Common myeloid progenitor, CD34-positive (primary cell): ENCODE data around the gene ZBTB7C.

ENCODE experiments used
- CTCF ChIA-PET: fragments of 350-600 bp; sonication (Branson Sonifier 250); formaldehyde crosslinking; loops from one replicate; lab custom pipeline; 2021; ENCODE audit warnings: antibody characterized with exemption; lab: Charles Lee
- POLR2A ChIA-PET: fragments of 350-600 bp; sonication (Branson Sonifier 250); formaldehyde crosslinking; loops from one replicate; lab custom pipeline; 2021; ENCODE audit warnings: antibody characterized with exemption; lab: Charles Lee
- DNase-seq, 3 donors: peaks; one replicate each; pipeline versions ENCODE4 v3.0.0 to v3.0.0-alpha.2; 2013
- H3K27ac ChIP-seq, 2 experiments: 1 replicate in 1 of 2; 2 replicates in 1 of 2; pipeline ENCODE4 v1.7.0; 2013; ENCODE audit warnings: inconsistent platforms in 2 of 2, low read length in 2 of 2, mild to moderate bottlenecking in 2 of 2, low read depth in 1 of 2, moderate library complexity in 1 of 2; ENCODE audit not compliant: severe bottlenecking in 2 of 2, insufficient read depth in 1 of 2, poor library complexity in 1 of 2
- H3K27me3 ChIP-seq, 5 experiments: replicated peaks in 2 of 5; 1 replicate in 3 of 5; 2 replicates in 2 of 5; pipeline versions ENCODE4 v1.6.1 to v1.7.0; 2013; ENCODE audit warnings: low read length in 4 of 5, mild to moderate bottlenecking in 2 of 5, moderate library complexity in 2 of 5, inconsistent platforms in 1 of 5; ENCODE audit not compliant: insufficient read depth in 5 of 5, control insufficient read depth in 4 of 5
- H3K36me3 ChIP-seq, 4 experiments: 1 replicate in 2 of 4; 2 replicates in 2 of 4; pipeline versions ENCODE4 v1.6.1 to v1.7.0; 2013; ENCODE audit warnings: low read length in 3 of 4, control low read depth in 1 of 4, mild to moderate bottlenecking in 1 of 4; ENCODE audit not compliant: control insufficient read depth in 4 of 4, insufficient read depth in 4 of 4
- H3K4me1 ChIP-seq, 4 experiments: 1 replicate in 3 of 4; 2 replicates in 1 of 4; pipeline versions ENCODE4 v1.6.1 to v1.7.1; 2013; ENCODE audit warnings: low read length in 3 of 4, mild to moderate bottlenecking in 3 of 4, control low read depth in 1 of 4, inconsistent platforms in 1 of 4, moderate library complexity in 1 of 4; ENCODE audit not compliant: control insufficient read depth in 4 of 4, insufficient read depth in 4 of 4; ENCODE audit errors: control extremely low read depth in 1 of 4
- H3K4me3 ChIP-seq, 7 experiments: 1 replicate in 4 of 7; 2 replicates in 3 of 7; pipeline versions ENCODE4 v1.5.1 to v1.7.0; 2013; ENCODE audit warnings: mild to moderate bottlenecking in 7 of 7, low read length in 6 of 7, moderate library complexity in 6 of 7, inconsistent platforms in 2 of 7, low read depth in 2 of 7, control low read depth in 1 of 7; ENCODE audit not compliant: insufficient read depth in 4 of 7, control insufficient read depth in 1 of 7; ENCODE audit errors: extremely low read depth in 1 of 7
- H3K9me3 ChIP-seq, 5 experiments: 1 replicate in 4 of 5; 2 replicates in 1 of 5; pipeline versions ENCODE4 v1.6.1 to v1.7.1; 2013; ENCODE audit warnings: low read length in 4 of 5, mild to moderate bottlenecking in 2 of 5, inconsistent platforms in 1 of 5, low read depth in 1 of 5, moderate library complexity in 1 of 5; ENCODE audit not compliant: control insufficient read depth in 4 of 5, insufficient read depth in 2 of 5; ENCODE audit errors: control extremely low read depth in 1 of 5
- WGBS: methylation state at CpG from one replicate; pipeline ENCODE4 v1.1.5; 2013; ENCODE audit not compliant: insufficient coverage; 5-methylcytosine and 5-hydroxymethylcytosine counted together

ZBTB7C gene

DNA sequence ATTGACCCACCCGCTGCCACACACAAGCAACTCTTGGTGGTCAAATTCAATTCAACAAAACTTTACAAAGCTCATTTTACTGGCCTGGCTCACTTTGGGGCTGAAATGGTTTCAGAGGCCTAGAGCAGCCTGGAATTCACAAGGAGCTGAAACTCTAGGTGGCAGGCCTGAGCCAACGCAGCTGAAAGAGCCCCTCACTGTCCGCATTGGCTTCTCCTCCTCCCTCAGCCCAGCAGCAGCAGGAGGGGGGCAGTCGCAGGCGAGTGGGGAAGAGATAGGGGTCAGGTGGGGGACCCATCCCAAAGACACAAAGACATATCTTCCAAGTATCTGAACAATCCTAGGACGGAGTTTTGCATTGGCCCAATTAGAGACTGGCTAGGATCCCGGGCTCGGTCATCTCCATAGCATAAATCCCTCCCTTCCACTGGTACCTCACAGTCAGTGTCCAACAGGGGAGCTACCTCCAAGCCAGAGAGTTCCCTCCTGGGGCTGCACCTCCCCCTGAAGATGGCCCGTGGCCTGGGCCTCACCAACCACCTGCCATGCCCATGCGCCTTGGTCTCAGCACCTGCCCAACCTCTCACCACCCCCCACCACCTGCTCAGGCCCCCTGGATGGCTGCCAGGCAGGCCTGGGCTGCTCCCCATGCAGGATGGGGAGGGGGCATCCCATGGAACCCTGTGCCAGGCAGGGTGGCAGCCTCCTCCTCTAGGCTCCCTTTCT is 113.4 kb downstream of the ZBTB7C start:
- WGBS: 93% methylated on average over 6 of the region's 10 CpGs
- ChIA-PET CTCF (no interaction called here), POLR2A (no interaction called here)
- no peaks in the 10 kb centered on the region for H3K36me3 ChIP-seq
- no peak overlapping the region for H3K27ac ChIP-seq
- no peaks in the 10 kb centered on the region for H3K9me3 ChIP-seq
- no peak overlapping the region for H3K4me3 ChIP-seq
- DNase-seq: no peak
- peaks cover 0 to 4% (median 0%) of the 10 kb centered on the region in 5 experiments for H3K27me3 ChIP-seq
- H3K4me1 ChIP-seq: peaks cover 0 to 6% (median 3%) of the 10 kb centered on the region in 4 experiments

DNA sequence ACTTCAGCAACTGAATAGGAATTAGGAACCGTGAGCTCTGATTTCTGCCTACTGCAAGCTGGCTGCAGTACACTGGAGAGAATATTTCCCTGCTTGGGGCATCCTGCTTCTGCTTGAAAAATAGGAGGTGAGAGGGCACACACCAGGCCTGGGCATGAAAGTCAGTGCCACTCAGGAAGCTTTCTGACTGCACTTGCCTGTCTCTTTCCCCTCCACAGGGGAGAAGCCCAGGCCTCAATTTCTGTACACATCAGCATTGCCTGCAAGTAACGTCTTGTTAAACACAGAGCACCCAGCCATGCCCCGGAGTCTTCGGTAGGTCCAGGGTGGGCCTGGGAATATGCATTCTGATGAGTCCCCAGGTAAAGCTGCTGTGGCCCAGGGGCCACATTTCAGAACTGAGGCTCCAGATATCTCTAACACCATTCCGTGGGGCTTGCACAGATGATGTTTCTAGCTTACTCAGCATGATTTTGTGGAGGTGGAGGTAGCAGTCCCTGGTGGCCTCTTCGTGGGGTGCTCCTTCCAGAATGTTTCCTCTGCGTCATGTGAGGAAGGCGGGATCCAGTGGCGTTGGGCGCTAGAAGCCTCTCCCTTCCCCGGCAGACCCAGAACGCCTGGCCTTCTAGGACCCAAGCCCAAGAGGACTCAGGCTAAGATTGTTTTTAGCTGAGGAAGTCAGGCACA is 114.1 kb downstream of the ZBTB7C start:
- ChIA-PET POLR2A (interaction anchor here (0.6 kb wide), 1 partner anchor 15 kb away, joined by 3 read pairs; no protein-coding TSS in a partner anchor), CTCF (no interaction called here)
- H3K36me3 ChIP-seq: no peaks in the 10 kb centered on the region
- 97% methylated on average over 11 of the region's 12 CpGs for WGBS
- no peak for DNase-seq
- no peaks in the 10 kb centered on the region for H3K4me1 ChIP-seq
- H3K27ac ChIP-seq: no peak overlapping the region
- H3K27me3 ChIP-seq: peaks cover 0 to 4% (median 0%) of the 10 kb centered on the region in 5 experiments
- H3K9me3 ChIP-seq: no peaks in the 10 kb centered on the region
- no peak overlapping the region for H3K4me3 ChIP-seq

DNA sequence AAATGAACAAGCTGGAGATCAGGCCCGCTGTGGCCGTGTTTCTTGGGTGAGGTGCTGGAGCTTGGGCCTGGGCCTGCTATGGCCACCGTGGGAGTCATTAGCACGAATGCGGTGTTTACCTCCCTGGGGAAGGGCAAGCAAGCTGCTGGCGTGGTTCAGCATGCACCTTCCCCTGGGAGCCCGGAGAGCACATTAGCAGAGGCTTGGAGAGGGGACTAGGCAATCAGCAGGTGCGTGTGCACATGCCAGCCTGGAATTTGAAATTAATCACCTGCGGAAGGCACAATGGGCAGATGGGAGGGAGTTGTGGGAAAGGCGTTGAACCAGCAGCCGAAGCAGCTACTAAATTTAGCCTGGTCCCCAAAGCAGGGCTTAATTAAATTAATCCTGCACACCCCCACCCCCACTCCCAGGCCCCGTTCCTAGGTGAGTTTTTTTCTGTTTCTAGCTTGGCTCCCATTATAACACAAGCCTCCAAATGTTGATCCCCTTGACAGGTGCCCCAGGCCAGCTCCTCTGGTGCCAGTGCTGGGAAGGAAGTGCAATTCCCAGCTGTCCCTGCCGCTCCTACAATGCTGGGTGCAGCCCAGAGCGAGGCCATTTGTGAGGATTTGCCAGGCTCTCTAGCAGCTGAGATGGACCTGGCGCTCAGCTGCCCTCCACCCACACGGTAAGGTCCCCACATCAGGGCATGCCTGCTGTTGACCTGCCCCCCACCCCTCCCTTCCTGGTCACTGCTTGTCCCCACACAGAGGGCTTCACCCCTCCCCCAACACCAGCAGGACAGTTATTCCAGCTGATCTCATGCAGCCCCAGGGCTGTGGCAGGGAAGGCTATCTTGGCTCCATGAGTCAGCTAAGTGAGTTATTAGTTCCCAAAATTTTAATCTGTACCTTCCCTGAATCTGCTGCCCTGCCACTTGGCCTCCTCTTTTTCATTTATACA is 115.0 kb downstream of the ZBTB7C start:
- DNase-seq: no peak
- H3K27ac ChIP-seq: no peak overlapping the region
- CTCF ChIA-PET: no interaction called here
- peaks cover 0 to 4% (median 0%) of the 10 kb centered on the region in 5 experiments for H3K27me3 ChIP-seq
- H3K9me3 ChIP-seq: no peaks in the 10 kb centered on the region
- over 99% methylated on average over 12 of the region's 16 CpGs for WGBS
- H3K4me3 ChIP-seq: no peak overlapping the region
- POLR2A ChIA-PET: interaction anchor here (0.6 kb wide), 1 partner anchor 16 kb away, joined by 3 read pairs; no protein-coding TSS in a partner anchor
- H3K36me3 ChIP-seq: no peaks in the 10 kb centered on the region
- no peaks in the 10 kb centered on the region for H3K4me1 ChIP-seq

DNA sequence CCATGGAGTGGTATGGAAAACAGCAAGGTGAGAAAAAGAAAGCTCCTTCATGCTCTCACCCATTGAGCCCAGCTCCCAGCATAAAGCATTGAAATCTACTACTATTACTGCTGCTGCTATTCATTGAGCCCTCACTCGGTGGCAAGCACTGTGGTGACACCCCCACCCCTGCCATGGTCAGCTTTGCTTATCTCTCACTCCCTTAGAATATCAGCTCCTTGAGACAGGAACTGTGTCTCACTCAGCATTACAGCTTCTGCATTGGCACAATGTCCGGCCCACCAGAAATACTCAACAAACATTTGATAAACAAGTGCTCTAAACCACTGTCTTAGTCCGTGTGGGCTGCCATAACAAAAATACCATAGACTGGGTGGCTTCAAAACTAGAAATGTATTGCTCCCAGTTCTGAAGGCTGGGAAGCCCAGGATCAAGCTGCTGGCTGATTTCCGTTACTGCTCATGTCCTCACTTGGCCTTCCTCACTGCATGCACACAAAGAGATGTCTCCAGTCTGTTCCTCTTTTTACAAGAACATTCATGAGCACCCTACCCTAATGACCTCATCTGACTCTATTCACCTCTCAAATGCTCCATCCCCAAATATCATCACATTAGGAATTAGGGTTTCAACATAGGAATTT is 116.3 kb downstream of the ZBTB7C start:
- Histone ChIP-seq H3K9me3 (no peaks in the 10 kb centered on the region), H3K4me1 (no peaks in the 10 kb centered on the region), H3K36me3 (no peaks in the 10 kb centered on the region), H3K4me3 (no peak overlapping the region), H3K27me3 (peaks cover 0 to 4% (median 0%) of the 10 kb centered on the region in 5 experiments), H3K27ac (no peak overlapping the region)
- CTCF ChIA-PET: no interaction called here
- peak in 2 of 3 donors; percentile 11 to 32 for DNase-seq
- POLR2A ChIA-PET: no interaction called here
- 66% methylated on average over 4 of the region's 4 CpGs for WGBS

DNA sequence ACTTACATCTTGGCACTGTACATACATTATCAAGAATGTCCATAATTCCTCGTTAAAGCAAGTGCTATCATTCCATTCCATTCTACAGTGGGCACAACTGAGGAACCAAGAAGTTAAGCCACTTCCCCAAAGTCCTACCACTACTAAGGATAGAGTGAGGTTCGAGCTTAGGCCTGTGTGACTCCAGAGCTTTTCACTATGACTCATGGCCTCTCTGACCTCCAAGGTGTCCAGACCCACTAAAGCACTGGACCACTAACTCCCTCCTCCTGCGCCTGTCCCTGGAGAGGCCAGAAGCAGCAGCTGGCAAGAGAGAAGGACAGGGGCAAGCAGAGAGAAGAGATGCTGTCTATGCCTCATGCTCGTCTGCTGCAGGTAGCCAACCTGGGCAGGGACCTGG is 117.0 kb downstream of the ZBTB7C start:
- H3K4me1 ChIP-seq: no peaks in the 10 kb centered on the region
- no peak overlapping the region for H3K4me3 ChIP-seq
- POLR2A ChIA-PET: no interaction called here
- no peaks in the 10 kb centered on the region for H3K9me3 ChIP-seq
- CTCF ChIA-PET: no interaction called here
- no peaks in the 10 kb centered on the region for H3K36me3 ChIP-seq
- H3K27ac ChIP-seq: no peak overlapping the region
- whole genome bisulfite sequencing: 100% methylated on average over 2 of the region's 4 CpGs
- H3K27me3 ChIP-seq: peaks cover 0 to 4% (median 0%) of the 10 kb centered on the region in 5 experiments
- DNase-seq: no peak

DNA sequence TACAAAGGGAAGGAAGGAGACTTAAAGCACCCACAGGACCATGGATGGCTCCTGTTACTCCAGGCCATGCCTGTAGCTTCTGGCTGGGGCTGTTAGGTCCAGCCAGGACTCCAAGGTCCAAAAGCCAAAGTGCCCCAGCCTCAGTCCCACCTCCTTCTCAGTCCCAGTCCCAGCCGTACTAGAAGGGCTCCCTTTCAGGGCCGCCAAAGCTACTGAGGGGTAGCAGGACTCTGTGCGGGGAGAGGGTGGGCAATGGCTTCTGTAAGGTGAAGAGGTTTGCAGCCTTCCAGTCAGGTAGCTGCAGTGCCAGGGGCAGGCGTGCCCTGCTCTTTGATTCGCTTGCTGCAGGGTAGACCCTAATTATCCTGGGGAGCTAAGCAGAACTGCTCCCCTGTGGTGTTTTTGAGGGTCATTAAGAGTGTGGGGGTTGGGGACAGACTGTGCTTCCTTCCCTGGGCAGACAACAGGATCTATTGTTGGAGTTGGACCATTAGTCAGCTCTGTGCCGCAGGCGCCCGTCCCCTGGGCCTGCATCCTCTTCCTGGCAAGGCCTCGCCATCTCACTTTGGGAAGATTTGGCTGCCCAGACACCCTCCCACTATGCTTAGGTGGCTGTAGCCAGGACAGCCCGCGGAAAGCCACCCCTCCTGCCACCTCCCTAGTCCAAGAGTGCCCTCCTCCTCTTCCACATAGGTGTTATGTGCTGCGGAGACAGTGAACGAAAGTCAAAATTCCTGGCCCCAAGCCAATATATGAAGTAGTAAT is 118.8 kb downstream of the ZBTB7C start:
- ChIA-PET CTCF (no interaction called here), POLR2A (no interaction called here)

More for the DNA sequence above, 118.8 kb downstream of the ZBTB7C start:
- Histone ChIP-seq H3K27me3 (peaks cover 0 to 4% (median 2%) of the 10 kb centered on the region in 5 experiments), H3K4me3 (no peak overlapping the region), H3K36me3 (no peaks in the 10 kb centered on the region), H3K4me1 (no peaks in the 10 kb centered on the region), H3K27ac (no peak overlapping the region), H3K9me3 (peaks cover 0 to 4% (median 0%) of the 10 kb centered on the region in 5 experiments)
- WGBS: 97% methylated on average over 9 of the region's 13 CpGs
- DNase-seq: no peak
